GM23338 (cell line): ENCODE results near the gene HYAL2. TPM values are rescaled to one million over a fixed set of nuclear protein-coding genes. Genes with fewer than 3 reads are reported as not detected.

Source experiments
- ATAC-seq: fragments of 200-7000 bp; cut with Tn5 transposase; 3 replicates; pipeline ENCODE4 v1.9.1; 2020
- DNase-seq: peaks from one replicate; pipeline ENCODE4 v3.0.0-alpha.2; 2015; ENCODE audit warnings: low spot score
- H2AFZ ChIP-seq: fragments of 200-600 bp; sonication (generic); 2 replicates; pipeline ENCODE4 v1.8.0; 2016; ENCODE audit warnings: antibody characterized with exemption, mild to moderate bottlenecking, moderate library complexity
- H3F3A ChIP-seq: fragments of 200-600 bp; sonication (generic); replicated peaks from 2 replicates; pipeline ENCODE4 v1.8.0; 2017; ENCODE audit warnings: antibody characterized with exemption, mixed run types, low read depth
- H3K27ac ChIP-seq: fragments of 200-600 bp; sonication (generic); 2 replicates; pipeline ENCODE4 v1.6.1; 2016; ENCODE audit warnings: low read depth
- H3K27me3 ChIP-seq: fragments of 200-600 bp; sonication (generic); 2 replicates; pipeline ENCODE4 v1.8.0; 2016; ENCODE audit warnings: mild to moderate bottlenecking, mixed run types, moderate library complexity; ENCODE audit not compliant: insufficient read depth
- H3K36me3 ChIP-seq: fragments of 200-600 bp; sonication (generic); 2 replicates; pipeline ENCODE4 v1.8.0; 2016; ENCODE audit warnings: mild to moderate bottlenecking; ENCODE audit not compliant: insufficient read depth
- H3K4me1 ChIP-seq: fragments of 200-600 bp; sonication (generic); 2 replicates; pipeline ENCODE4 v1.8.0; 2016; ENCODE audit warnings: mild to moderate bottlenecking, moderate library complexity; ENCODE audit not compliant: insufficient read depth
- H3K4me2 ChIP-seq: fragments of 200-600 bp; sonication (generic); 2 replicates; pipeline ENCODE4 v1.7.1; 2017; ENCODE audit warnings: mixed run types
- H3K4me3 ChIP-seq: fragments of 200-600 bp; sonication (generic); 2 replicates; pipeline ENCODE4 v1.6.1; 2016; ENCODE audit warnings: mixed run types
- H3K79me2 ChIP-seq: fragments of 200-600 bp; sonication (generic); replicated peaks from 2 replicates; pipeline ENCODE4 v1.8.0; 2017; ENCODE audit warnings: mild to moderate bottlenecking; ENCODE audit not compliant: insufficient read depth
- H3K9me2 ChIP-seq: fragments of 200-600 bp; sonication (generic); 2 replicates; pipeline ENCODE4 v1.8.0; 2017; ENCODE audit not compliant: insufficient read depth
- H4K20me1 ChIP-seq: fragments of 200-600 bp; sonication (generic); replicated peaks from 2 replicates; pipeline ENCODE4 v1.8.0; 2017; ENCODE audit warnings: mild to moderate bottlenecking; ENCODE audit not compliant: insufficient read depth
- H3K27ac Mint-ChIP-seq: 2 replicates; pipeline ENCODE4 v1.8.0; 2020; ENCODE audit warnings: inconsistent platforms, mild to moderate bottlenecking, moderate library complexity, mixed read lengths
- H3K27me3 Mint-ChIP-seq: 3 replicates; pipeline ENCODE4 v1.8.0; 2022; ENCODE audit warnings: low read depth, mild to moderate bottlenecking, moderate library complexity, mixed read lengths, inconsistent platforms; ENCODE audit not compliant: insufficient read depth, poor library complexity
- H3K36me3 Mint-ChIP-seq: 3 replicates; pipeline ENCODE4 v1.8.0; 2021; ENCODE audit warnings: low read depth, mild to moderate bottlenecking, inconsistent platforms, moderate library complexity, mixed read lengths
- H3K4me1 Mint-ChIP-seq: 3 replicates; pipeline ENCODE4 v1.8.0; 2020; ENCODE audit warnings: mild to moderate bottlenecking, inconsistent platforms, mixed read lengths
- H3K4me3 Mint-ChIP-seq: 3 replicates; pipeline ENCODE4 v1.8.0; 2021; ENCODE audit warnings: moderate library complexity, mild to moderate bottlenecking, inconsistent platforms, mixed read lengths
- H3K9me3 Mint-ChIP-seq: 3 replicates; pipeline ENCODE4 v1.8.0; 2020; ENCODE audit warnings: moderate library complexity, mild to moderate bottlenecking, inconsistent platforms, mixed read lengths
- CREB1 ChIP-seq: fragments of 250-450 bp; sonication (Bioruptor Pico); IDR thresholded peaks from 2 replicates; pipeline ENCODE4 v1.5.0; 2020; ENCODE audit warnings: low read depth, mild to moderate bottlenecking, moderate library complexity
- CTCF ChIP-seq, 2 experiments: fragments of 200-600 bp in 1 of 2; sonication (generic) in 1 of 2; conservative IDR thresholded peaks; 2 replicates each; pipeline versions ENCODE4 v1.5.1 to v1.6.1; 2016 to 2017; ENCODE audit warnings: antibody characterized with exemption in 2 of 2, low read depth in 2 of 2, mild to moderate bottlenecking in 2 of 2, moderate library complexity in 1 of 2
- ETS1 ChIP-seq: IDR thresholded peaks from 2 replicates; pipeline ENCODE4 v1.6.1; 2016; ENCODE audit warnings: antibody characterized with exemption
- EZH2 ChIP-seq: fragments of 200-600 bp; sonication (generic); IDR thresholded peaks from one replicate; pipeline ENCODE4 v1.8.0; 2017; ENCODE audit warnings: antibody characterized with exemption, mild to moderate bottlenecking, low read depth; ENCODE audit not compliant: unreplicated experiment
- EZH2phosphoT487 ChIP-seq: fragments of 200-600 bp; sonication (generic); IDR thresholded peaks from one replicate; pipeline ENCODE4 v1.8.1; 2018; ENCODE audit warnings: antibody characterized with exemption; ENCODE audit not compliant: unreplicated experiment
- JUNB ChIP-seq: IDR thresholded peaks from one replicate; pipeline ENCODE4 v1.6.1; 2016; ENCODE audit warnings: antibody characterized with exemption; ENCODE audit not compliant: unreplicated experiment
- NANOG ChIP-seq: IDR thresholded peaks from 2 replicates; pipeline ENCODE4 v1.6.1; 2016; ENCODE audit warnings: antibody characterized with exemption, borderline replicate concordance
- POLR2AphosphoS5 ChIP-seq: IDR thresholded peaks from 2 replicates; pipeline ENCODE4 v1.6.1; 2016; ENCODE audit warnings: antibody characterized with exemption, low read depth
- STAT1 ChIP-seq: IDR thresholded peaks from one replicate; pipeline ENCODE4 v1.6.1; 2016; ENCODE audit warnings: antibody characterized with exemption; ENCODE audit not compliant: unreplicated experiment
- ZNF114 ChIP-seq: fragments of 250-450 bp; sonication (Bioruptor Pico); IDR thresholded peaks from 2 replicates; pipeline ENCODE4 v1.5.0; 2020; ENCODE audit warnings: mild to moderate bottlenecking, moderate library complexity
- ZNF331 ChIP-seq: fragments of 250-450 bp; sonication (Bioruptor Pico); IDR thresholded peaks from 2 replicates; pipeline ENCODE4 v1.5.0; 2020; ENCODE audit warnings: low read depth, mild to moderate bottlenecking, moderate library complexity
- polyA plus RNA-seq: library from polyadenylated mRNA; unstranded; fragments of >200 nt; fragmentation: Nextera tagmentation; extraction: Ambion mirVana; gene quantifications from 2 replicates; pipeline ENCODE4 v1.2.1, GENCODE V29; 2016
- total RNA-seq: library from RNA; depleted of rRNA; stranded (reverse); fragments of >200 nt; shearing (Covaris generic); gene quantifications from 2 replicates; pipeline ENCODE4 v1.2.3, GENCODE V29; 2014
- TF ChIP-seq, protein P1 (sequence below): fragments of 250-450 bp; sonication (Bioruptor Pico); IDR thresholded peaks from 2 replicates; pipeline ENCODE4 v1.5.0; 2020; ENCODE audit warnings: mild to moderate bottlenecking, moderate library complexity
- TF ChIP-seq, protein P2 (sequence below): IDR thresholded peaks from one replicate; pipeline ENCODE4 v1.6.1; 2018; ENCODE audit warnings: antibody characterized with exemption; ENCODE audit not compliant: unreplicated experiment

The HYAL2 gene
- total and polyA plus RNA-seq, 2 experiments from 2014 or later = 28.9 to 74.3 TPM

- ATAC-seq (peak; percentile 88), DNase-seq (peak; percentile 100)
- H3K4me3 ChIP-seq = peak within 1 kb of the TSS; percentile 94
- peaks cover 8% of the 10 kb centered on the region for H3K36me3 ChIP-seq
- H3K4me1 ChIP-seq = peaks cover 13% of the 10 kb centered on the region
- Mint-ChIP-seq H3K36me3 (peaks cover 40% of the 10 kb centered on the region), H3K9me3 (no peaks in the 10 kb centered on the region), H3K4me3 (peak within 1 kb of the TSS; percentile 91), H3K27me3 (peaks cover 13% of the 10 kb centered on the region), H3K4me1 (peaks cover 27% of the 10 kb centered on the region), H3K27ac (peak within 1 kb of the TSS; percentile 78)
- TF ChIP-seq EZH2phosphoT487 = no peak
- TF ChIP-seq JUNB = no peak
- peak; percentile 10; the same call in 1 of the 2 replicates for TF ChIP-seq ETS1
- TF ChIP-seq STAT1 = no peak
- no peak for TF ChIP-seq EZH2
- TF ChIP-seq CTCF (conservative IDR thresholded peaks at IDR 0.05; ENCODE audit: low read depth in 2 of 2) = no peak
- no peak for TF ChIP-seq ZNF114
- TF ChIP-seq, protein P1, sequence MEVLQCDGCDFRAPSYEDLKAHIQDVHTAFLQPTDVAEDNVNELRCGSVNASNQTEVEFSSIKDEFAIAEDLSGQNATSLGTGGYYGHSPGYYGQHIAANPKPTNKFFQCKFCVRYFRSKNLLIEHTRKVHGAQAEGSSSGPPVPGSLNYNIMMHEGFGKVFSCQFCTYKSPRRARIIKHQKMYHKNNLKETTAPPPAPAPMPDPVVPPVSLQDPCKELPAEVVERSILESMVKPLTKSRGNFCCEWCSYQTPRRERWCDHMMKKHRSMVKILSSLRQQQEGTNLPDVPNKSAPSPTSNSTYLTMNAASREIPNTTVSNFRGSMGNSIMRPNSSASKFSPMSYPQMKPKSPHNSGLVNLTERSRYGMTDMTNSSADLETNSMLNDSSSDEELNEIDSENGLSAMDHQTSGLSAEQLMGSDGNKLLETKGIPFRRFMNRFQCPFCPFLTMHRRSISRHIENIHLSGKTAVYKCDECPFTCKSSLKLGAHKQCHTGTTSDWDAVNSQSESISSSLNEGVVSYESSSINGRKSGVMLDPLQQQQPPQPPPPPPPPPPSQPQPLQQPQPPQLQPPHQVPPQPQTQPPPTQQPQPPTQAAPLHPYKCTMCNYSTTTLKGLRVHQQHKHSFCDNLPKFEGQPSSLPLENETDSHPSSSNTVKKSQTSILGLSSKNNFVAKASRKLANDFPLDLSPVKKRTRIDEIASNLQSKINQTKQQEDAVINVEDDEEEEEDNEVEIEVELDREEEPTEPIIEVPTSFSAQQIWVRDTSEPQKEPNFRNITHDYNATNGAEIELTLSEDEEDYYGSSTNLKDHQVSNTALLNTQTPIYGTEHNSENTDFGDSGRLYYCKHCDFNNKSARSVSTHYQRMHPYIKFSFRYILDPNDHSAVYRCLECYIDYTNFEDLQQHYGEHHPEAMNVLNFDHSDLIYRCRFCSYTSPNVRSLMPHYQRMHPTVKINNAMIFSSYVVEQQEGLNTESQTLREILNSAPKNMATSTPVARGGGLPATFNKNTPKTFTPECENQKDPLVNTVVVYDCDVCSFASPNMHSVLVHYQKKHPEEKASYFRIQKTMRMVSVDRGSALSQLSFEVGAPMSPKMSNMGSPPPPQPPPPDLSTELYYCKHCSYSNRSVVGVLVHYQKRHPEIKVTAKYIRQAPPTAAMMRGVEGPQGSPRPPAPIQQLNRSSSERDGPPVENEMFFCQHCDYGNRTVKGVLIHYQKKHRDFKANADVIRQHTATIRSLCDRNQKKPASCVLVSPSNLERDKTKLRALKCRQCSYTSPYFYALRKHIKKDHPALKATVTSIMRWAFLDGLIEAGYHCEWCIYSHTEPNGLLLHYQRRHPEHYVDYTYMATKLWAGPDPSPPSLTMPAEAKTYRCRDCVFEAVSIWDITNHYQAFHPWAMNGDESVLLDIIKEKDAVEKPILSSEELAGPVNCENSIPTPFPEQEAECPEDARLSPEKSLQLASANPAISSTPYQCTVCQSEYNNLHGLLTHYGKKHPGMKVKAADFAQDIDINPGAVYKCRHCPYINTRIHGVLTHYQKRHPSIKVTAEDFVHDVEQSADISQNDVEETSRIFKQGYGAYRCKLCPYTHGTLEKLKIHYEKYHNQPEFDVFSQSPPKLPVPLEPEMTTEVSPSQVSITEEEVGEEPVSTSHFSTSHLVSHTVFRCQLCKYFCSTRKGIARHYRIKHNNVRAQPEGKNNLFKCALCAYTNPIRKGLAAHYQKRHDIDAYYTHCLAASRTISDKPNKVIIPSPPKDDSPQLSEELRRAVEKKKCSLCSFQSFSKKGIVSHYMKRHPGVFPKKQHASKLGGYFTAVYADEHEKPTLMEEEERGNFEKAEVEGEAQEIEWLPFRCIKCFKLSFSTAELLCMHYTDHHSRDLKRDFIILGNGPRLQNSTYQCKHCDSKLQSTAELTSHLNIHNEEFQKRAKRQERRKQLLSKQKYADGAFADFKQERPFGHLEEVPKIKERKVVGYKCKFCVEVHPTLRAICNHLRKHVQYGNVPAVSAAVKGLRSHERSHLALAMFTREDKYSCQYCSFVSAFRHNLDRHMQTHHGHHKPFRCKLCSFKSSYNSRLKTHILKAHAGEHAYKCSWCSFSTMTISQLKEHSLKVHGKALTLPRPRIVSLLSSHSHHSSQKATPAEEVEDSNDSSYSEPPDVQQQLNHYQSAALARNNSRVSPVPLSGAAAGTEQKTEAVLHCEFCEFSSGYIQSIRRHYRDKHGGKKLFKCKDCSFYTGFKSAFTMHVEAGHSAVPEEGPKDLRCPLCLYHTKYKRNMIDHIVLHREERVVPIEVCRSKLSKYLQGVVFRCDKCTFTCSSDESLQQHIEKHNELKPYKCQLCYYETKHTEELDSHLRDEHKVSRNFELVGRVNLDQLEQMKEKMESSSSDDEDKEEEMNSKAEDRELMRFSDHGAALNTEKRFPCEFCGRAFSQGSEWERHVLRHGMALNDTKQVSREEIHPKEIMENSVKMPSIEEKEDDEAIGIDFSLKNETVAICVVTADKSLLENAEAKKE = no peak
- TF ChIP-seq ZNF331 = no peak
- TF ChIP-seq, protein P2, sequence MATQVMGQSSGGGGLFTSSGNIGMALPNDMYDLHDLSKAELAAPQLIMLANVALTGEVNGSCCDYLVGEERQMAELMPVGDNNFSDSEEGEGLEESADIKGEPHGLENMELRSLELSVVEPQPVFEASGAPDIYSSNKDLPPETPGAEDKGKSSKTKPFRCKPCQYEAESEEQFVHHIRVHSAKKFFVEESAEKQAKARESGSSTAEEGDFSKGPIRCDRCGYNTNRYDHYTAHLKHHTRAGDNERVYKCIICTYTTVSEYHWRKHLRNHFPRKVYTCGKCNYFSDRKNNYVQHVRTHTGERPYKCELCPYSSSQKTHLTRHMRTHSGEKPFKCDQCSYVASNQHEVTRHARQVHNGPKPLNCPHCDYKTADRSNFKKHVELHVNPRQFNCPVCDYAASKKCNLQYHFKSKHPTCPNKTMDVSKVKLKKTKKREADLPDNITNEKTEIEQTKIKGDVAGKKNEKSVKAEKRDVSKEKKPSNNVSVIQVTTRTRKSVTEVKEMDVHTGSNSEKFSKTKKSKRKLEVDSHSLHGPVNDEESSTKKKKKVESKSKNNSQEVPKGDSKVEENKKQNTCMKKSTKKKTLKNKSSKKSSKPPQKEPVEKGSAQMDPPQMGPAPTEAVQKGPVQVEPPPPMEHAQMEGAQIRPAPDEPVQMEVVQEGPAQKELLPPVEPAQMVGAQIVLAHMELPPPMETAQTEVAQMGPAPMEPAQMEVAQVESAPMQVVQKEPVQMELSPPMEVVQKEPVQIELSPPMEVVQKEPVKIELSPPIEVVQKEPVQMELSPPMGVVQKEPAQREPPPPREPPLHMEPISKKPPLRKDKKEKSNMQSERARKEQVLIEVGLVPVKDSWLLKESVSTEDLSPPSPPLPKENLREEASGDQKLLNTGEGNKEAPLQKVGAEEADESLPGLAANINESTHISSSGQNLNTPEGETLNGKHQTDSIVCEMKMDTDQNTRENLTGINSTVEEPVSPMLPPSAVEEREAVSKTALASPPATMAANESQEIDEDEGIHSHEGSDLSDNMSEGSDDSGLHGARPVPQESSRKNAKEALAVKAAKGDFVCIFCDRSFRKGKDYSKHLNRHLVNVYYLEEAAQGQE = no peak
- TF ChIP-seq NANOG = no peak
- TF ChIP-seq CREB1 (CRISPR knock-in tag) = peak; percentile 89
- TF ChIP-seq POLR2AphosphoS5 = peak; percentile 86
- H4K20me1 ChIP-seq = peaks cover 8% of the 10 kb centered on the region; the same call in 1 of the 2 replicates
- H3K4me2 ChIP-seq = peak within 1 kb of the TSS; percentile 97
- peak within 1 kb of the TSS; percentile 69 for H3K27ac ChIP-seq
- peaks cover 13% of the 10 kb centered on the region for H3K79me2 ChIP-seq
- peaks cover 24% of the 10 kb centered on the region; the same call in 1 of the 2 replicates for H3F3A ChIP-seq
- H3K27me3 ChIP-seq = no peaks in the 10 kb centered on the region
- H2AFZ ChIP-seq = peak within 1 kb of the TSS; percentile 83; the same call in 1 of the 2 replicates
- H3K9me2 ChIP-seq = no peaks in the 10 kb centered on the region
These were observed 5.6 kb upstream of the HYAL2 start, which contains the start of gene TUSC2 for GRCh38 chr3:50327943-50328691. TUSC2 (minus strand) TSS chr3:50328223; CDS start chr3:50328099, 124 bp downstream.
